Endothelial cell of umbilical vein (primary cell): Measurements from ENCODE around the gene FRYL.

ENCODE experiments used
- EZH2 ChIP-seq: IDR thresholded peaks from 2 replicates; pipeline ENCODE4 v1.6.1; 2012; ENCODE audit warnings: borderline replicate concordance, low read depth, mild to moderate bottlenecking, moderate library complexity, low read length, inconsistent platforms; ENCODE audit not compliant: severe bottlenecking
- FOS ChIP-seq: IDR thresholded peaks from 2 replicates; pipeline ENCODE4 v1.6.1; 2011; ENCODE audit warnings: mild to moderate bottlenecking, low read length, moderate library complexity, borderline replicate concordance; ENCODE audit not compliant: insufficient read depth
- GATA2 ChIP-seq: IDR thresholded peaks from 2 replicates; pipeline ENCODE4 v1.7.0; 2011; ENCODE audit warnings: low read depth, mild to moderate bottlenecking, moderate library complexity, mixed read lengths, low read length; ENCODE audit not compliant: insufficient read length, insufficient read depth
- JUN ChIP-seq: IDR thresholded peaks from 2 replicates; pipeline ENCODE4 v1.6.1; 2011; ENCODE audit warnings: borderline replicate concordance, low read depth; ENCODE audit not compliant: insufficient read length, insufficient read depth
- MYC ChIP-seq: IDR thresholded peaks from one replicate; pipeline ENCODE4 v1.6.1; 2011; ENCODE audit warnings: mild to moderate bottlenecking, low read depth, low read length
- POLR2A ChIP-seq: IDR thresholded peaks from 2 replicates; pipeline ENCODE4 v1.6.1; 2012; ENCODE audit warnings: low read depth, mild to moderate bottlenecking, control low read depth, low read length
- POLR2AphosphoS5 ChIP-seq: IDR thresholded peaks from 2 replicates; pipeline ENCODE4 v1.6.1; 2012; ENCODE audit warnings: low read depth, mild to moderate bottlenecking, control low read depth, low read length, moderate library complexity; ENCODE audit not compliant: insufficient read depth
- TF ChIP-seq, protein P1 (sequence below), 2 donors: IDR thresholded peaks; 1 replicate in 1 of 2; 2 replicates in 1 of 2; pipeline ENCODE4 v1.5.1; 2011; ENCODE audit warnings: low read length in 2 of 2, mild to moderate bottlenecking in 2 of 2, moderate library complexity in 2 of 2, control low read depth in 1 of 2, inconsistent platforms in 1 of 2, low read depth in 1 of 2; ENCODE audit not compliant: insufficient read depth in 1 of 2; ENCODE audit errors: extremely low read depth in 1 of 2
- TF ChIP-seq, protein P2 (sequence below): IDR thresholded peaks from 2 replicates; pipeline ENCODE4 v1.6.1; 2011; ENCODE audit not compliant: insufficient read depth, insufficient read length

DNA sequence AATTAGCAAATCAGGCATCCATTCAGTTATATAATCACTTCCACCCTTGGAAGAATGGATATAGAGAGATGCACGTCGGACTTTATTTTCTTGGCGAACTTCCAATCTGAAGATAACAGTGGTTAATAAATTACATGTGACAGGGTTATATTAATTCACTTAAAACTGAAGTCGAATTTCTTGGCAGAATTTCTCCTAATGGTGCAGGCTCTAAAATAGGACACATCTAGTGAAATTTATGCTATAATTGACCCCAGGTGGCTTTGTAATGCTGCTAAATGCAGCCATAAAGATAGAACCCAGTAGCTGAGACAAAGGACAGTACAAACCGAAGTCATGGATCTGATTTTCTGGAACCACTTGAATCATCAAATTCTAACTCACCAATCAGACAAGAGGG lies 317.7 kb downstream of the FRYL start:
- TF ChIP-seq, protein P1, sequence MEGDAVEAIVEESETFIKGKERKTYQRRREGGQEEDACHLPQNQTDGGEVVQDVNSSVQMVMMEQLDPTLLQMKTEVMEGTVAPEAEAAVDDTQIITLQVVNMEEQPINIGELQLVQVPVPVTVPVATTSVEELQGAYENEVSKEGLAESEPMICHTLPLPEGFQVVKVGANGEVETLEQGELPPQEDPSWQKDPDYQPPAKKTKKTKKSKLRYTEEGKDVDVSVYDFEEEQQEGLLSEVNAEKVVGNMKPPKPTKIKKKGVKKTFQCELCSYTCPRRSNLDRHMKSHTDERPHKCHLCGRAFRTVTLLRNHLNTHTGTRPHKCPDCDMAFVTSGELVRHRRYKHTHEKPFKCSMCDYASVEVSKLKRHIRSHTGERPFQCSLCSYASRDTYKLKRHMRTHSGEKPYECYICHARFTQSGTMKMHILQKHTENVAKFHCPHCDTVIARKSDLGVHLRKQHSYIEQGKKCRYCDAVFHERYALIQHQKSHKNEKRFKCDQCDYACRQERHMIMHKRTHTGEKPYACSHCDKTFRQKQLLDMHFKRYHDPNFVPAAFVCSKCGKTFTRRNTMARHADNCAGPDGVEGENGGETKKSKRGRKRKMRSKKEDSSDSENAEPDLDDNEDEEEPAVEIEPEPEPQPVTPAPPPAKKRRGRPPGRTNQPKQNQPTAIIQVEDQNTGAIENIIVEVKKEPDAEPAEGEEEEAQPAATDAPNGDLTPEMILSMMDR (IDR thresholded peaks at IDR 0.05; ENCODE audit: extremely low read depth in 1 of 2, insufficient read depth in 1 of 2, low read depth in 1 of 2, low read length in 2 of 2) = no peak
- no peak for TF ChIP-seq POLR2A
- TF ChIP-seq JUN = no peak
- TF ChIP-seq EZH2 = no peak
- TF ChIP-seq POLR2AphosphoS5 = no peak
- TF ChIP-seq FOS = no peak
- TF ChIP-seq GATA2 = no peak
- TF ChIP-seq, protein P2, sequence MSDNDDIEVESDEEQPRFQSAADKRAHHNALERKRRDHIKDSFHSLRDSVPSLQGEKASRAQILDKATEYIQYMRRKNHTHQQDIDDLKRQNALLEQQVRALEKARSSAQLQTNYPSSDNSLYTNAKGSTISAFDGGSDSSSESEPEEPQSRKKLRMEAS = no peak
- no peak for TF ChIP-seq MYC
